CMK (cell line): ENCODE data around the gene LRRC8E.

Source experiments
- DNase-seq: peaks from one replicate; pipeline ENCODE4 v3.0.0-alpha.2; 2010; ENCODE audit warnings: low read depth

LRRC8E gene

DNA sequence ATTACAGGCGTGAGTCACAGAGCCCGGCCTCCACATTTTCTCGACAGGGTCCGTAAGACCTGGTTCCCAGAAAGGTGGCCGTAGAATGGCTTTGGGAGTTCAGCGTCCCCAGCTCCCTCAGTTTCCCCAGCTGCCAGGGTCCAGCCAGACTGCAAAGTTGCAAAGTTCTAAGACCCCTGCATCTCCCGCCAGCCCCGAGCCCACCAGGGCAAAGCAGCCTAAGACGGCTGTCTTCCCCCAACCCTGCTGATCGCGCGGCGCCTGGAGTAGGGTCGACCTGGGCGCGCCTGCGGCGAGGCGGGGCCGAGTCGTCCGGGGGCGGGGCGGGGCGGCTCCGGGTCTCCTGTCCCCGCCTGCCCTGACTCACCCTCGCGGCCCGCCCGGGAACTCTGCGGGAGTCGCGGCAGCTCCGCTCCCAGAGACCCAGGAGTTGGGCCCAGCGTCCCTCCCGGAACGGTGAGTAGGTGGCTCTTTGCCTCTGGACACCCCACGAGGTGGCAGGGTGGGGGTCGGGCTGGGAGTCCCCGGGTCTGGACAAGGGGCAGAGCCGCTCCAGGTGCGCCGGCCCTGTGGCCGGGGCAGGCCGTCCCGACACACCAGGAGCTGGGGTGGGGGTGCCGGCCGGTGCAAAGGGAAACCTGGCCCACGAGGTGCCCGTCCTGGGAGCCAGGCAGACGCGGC is at the start of gene LRRC8E:
TSS of gene LRRC8E (plus strand) at position 366 of the 681 bp plus-strand sequence. CDS start 7,094 bp downstream, outside the sequence.
- no peak for DNase-seq

DNA sequence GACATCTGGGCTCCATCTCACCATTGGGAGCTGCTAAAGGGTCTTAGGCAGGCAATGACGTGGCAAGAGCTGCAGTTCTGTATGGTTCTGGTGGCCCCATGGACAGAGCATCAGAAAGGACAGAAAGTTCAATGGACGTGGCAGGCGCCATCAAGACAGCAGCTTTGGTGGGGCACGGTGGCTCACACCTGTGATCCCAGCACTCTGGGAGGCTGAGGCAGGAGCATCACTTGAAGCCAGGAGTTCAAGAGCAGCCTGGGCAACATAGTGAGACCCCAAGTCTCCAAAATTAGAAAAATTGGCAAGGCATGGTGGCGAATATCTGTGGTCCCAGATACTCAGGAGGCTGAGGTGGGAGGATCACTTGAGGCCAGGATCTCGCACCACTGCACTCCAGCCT is 48.8 kb upstream of the LRRC8E start:
- DNase-seq = no peak

DNA sequence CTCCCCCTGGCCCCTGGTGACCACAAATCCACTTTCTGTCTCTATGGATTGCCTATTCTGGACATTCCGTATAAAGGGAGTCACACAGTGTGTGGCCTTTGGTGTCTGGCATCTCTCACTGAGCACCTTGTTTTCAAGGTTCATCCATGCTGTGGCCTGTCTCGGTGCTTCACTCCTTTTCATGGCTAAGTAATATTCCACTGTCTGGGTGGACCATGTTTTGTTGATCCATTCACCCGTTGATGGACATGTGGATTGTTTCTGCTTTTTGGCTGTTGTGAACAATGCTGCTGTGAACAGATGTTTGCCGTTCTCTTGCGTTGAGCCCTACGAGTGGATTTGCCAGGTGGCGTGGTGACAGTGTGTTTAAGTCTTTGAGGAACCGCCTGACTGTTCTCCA is 47.7 kb upstream of the LRRC8E start:
- no peak for DNase-seq

DNA sequence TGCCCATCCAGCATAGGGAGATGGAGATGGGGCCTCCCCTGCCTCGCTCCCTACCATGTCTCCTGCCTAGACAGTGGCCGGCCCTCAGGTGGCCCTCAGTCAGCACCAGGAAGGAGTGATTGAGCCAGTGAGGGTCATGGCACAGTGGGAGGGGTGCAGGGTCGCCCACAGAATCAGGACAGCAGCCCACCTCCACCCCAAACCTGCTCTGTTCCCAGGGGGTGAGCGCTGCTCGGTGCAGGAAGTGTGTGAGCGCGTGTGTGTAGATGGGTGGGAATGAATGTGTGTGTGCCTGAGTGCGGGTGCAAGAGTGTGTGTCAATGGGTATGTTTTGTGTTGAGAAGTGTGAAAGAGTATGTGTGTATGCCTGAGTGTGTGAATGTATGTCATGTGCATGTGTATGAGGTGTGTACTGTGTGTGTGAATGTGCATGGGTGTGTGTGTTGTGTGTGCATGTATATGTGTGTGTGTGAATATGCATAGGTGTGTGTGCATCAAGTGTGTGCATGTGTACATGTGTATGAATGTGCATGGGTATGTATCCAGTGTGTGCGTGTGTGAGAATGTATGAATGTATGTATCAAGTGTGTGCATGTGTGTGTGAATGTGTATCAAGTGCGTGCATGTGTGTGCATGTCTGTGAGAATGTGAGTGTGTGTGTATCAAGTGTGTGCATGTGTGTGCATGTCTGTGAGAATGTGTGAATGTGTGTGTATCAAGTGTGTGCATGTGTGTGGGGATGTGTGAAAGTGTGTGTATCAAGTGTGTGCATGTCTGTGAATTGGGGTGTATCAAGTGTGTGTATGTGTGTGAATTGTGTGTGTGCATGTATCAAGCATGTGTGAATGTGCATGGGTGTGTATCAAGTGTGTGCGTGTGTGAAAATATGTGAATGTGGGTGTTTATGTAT is 46.3 kb upstream of the LRRC8E start:
- DNase-seq = no peak

DNA sequence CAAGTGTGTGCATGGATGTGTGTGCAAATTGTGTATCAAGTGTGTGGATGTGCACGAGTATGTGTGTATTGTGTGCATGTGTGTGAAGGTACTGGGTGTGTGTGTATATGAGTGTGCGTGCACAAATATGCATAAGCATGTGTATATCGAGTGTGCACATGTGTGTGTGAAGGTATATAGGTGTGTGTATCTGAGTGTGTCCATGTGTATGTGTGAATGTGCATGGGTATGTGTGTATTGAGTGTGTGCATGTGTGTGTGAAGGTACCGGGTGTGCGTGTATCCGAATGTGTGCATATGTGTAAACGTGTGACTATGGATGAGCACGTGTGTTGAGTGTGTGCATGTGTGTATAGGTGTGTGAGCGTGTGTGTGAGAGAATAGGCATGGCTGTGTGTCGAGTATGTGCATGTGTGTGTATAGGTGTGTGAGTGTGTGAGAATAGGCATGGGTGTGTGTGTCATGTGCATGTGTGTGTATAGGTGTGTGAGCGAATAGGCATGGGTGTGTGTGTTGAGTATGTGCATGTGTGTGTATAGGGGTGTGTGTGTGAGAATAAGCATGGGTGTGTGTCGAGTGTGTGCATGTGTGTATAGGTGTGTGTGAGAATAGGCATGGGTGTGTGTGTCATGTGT is 45.5 kb upstream of the LRRC8E start:
- DNase-seq = no peak

DNA sequence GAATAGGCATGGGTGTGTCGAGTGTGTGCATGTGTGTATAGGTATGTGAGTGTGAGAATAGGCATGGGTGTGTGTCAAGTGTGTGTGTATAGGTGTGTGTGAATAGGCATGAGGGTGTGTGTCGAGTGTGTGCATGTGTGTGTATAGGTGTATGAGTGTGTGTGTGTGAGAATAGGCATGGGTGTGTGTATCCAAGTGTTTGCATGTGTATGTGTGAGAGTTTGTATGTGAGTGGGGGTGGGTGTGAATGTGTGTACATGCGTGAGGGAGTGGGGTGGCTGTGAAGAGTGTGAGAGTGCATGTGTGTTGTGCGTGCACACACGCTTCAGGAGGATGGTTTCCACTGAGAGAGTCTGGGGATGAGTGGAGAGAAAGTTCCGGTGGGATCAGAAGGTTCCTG is 44.8 kb upstream of the LRRC8E start:
- DNase-seq = no peak

DNA sequence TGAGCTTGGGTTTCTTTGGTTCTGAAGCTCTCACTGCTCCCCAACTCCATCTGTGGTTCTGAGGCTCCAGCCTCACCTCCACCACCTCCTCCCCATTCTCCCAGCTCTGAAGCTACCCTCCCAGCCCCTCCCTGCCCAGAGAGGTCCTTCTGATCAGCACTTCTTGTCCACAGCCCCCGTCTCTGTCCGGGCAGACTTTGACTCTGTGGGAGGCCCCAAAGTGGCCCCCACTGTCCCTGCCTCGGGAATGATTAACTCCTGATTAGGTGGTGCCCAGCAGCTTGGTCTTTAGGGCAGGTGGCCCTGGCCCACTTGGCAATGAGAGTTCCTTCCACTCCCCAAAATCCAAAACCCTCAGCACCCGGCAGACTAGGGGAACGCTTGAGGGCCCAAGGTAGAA is 43.9 kb upstream of the LRRC8E start:
- DNase-seq = no peak

DNA sequence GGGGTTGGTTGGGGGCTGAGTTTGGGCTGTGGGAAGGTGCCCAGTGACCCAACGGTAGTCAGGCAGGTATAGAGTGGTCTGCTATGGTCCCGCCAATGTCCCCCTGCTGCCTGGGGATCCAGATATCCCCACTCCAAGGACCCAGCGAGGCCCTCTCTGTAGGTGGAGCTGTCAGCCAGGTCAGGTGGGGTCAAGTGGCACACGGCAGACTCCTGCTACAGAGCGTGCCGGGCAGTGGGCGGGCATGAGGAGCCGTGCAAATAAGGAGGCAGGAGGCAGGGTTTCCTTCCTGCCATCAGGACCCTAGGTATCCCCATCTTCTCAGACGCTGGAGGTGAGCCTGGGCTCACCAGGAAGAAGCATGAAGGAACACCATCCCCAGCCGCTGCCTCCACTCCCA is 43.4 kb upstream of the LRRC8E start:
- DNase-seq = no peak

DNA sequence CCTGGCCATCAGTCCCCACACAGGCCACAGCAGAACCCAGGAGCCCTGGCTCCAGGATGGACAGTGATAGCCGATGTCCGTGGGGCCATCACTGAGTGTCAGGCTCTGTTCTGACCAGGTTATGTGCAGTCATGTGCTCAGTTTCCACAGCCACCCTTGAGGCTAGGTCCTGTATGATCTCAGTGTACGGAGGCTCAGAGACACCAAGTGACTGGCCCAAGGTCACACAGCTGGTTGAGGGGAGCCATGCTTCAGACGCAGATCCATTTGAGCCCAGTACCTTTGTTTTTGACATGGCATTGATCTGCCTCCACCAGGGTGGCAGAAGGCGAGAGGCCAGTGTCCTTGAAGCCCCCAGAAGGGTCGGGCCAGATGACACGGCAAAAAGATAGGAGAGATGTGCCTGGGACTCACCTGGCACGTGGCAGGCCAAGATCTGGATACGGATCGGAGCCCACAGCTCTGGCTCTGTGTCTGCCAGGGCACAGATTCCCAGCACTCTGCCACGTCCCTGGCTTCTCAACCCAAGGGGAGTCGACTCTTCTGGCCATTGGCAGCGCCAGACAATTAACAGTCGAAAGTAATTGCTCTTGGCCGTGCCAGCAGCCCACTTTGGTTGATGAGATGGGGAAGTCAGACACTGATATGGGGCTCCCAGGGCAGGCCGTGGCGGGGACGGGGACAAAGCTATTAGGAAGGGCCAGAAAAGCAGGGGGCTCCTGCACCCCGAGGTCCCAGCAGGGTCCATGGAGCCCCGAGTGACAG is 42.7 kb upstream of the LRRC8E start:
- DNase-seq = no peak

DNA sequence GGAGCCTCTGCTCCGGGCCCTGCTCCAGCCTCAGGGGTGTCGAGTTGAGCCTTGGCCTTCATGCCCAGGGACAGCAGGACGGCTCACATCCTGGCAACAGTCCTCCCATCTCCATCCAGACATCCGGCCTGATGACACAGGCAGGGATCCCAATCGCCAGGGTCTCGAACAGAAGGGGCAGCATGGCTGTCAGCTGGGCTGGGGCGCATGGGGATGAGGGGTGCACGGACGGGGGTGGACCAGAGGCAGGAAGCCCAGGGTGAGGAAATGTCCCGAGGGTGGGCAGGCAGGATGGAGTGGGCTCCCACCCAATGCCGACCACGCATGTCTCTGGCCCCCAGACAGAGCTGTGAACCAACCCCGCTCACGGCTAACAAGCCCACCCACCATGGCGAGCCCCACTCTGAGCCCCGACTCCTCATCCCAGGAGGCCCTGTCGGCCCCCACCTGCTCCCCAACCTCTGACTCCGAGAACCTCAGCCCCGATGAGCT is 42.1 kb upstream of the LRRC8E start:
- no peak for DNase-seq

DNA sequence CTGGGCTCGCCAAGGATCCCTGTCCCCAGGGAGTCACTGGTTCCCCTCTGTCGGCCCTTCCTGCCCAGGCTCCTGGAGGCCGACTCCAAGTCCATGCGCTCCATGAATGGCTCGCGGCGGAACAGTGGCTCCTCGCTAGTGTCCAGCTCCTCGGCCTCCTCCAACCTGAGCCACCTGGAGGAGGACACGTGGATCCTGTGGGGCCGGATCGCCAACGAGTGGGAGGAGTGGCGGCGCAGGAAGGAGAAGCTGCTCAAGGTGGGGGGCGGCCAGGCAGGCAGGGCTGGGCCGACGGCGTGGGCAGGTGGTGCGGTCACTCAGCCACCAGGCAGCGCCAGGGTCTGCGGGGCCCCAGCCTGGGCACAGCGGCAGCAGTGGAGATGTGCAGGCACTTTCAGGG is 40.6 kb upstream of the LRRC8E start:
- DNase-seq = no peak

DNA sequence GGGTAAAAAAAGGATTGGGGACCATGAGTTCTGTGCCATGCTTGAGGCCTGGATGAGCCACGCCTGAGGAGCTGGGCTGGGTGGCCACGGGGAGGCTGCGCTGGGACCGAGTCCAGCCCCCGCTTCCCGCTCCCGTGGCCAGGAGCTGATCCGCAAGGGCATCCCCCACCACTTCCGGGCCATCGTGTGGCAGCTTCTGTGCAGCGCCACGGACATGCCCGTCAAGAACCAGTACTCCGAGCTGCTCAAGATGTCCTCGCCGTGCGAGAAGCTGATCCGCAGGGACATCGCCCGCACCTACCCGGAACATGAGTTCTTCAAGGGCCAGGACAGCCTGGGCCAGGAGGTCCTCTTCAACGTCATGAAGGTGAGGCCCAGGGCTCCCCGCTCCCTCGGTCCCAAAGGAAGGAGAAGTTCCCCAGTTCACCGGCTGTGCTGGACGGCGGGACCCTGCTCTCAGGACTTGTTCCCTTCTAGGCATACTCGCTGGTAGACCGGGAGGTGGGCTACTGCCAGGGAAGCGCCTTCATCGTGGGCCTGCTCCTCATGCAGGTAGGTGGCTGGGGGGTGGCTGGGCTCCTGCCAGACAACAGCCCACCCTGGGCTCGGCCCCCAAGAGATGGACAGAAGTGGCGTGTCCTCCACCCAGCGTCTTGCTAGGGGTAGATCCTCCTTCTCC is 39.4 kb upstream of the LRRC8E start:
- no peak for DNase-seq

DNA sequence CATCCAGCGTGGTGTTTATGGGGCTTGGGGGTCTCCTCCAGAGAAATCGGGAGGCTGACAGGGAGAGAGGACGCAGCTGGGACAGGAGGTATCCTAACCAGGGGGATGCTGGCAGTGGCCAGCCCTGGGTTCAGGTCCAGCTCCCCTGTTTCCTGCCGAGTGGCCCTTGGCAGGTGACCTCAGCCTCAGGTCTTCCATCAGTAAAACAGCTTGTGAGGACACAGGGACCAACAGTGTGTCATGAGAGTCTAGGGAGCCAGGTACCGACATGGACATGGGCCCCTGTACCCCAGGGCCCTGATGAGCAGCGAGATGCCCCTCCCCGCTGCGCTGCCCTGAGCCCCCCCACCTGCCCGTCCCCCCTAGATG is 38.7 kb upstream of the LRRC8E start:
- DNase-seq = no peak

DNA sequence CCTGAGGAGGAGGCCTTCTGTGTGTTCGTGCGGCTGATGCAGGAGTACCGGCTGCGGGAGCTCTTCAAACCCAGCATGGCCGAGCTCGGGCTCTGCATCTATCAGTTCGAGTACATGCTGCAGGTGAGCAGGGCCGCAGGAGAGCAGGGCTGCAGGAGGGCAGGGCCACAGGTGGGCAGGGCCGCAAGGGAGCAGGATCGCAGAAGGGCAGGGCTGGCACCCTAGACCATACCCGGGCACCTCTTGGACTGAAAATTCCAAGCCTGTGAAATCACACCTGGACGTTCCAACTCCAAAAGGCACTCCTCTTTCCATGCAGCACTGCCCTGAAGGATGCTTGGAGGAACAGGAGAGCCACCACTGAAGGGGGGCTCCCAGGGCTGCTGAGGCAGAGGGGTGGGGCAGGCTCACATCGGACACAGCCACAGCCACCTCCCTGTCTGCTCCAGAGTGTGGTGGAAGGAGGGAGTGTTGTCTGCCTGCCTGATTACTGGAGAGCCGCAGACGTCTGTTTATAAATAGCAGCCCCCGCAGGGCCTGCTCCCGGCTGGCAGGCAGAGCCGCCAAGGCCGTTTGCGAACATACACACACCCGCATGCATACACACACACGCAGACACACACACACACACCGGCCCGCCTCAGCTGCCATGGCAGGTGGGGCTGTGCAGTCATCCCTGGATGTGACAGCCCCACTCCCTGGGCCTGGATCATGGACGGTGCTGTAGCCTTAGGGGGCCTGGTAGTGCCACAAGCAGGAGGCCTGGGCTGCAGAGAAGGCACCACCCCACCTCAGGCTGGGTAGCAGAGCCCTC is 38.1 kb upstream of the LRRC8E start:
- DNase-seq = no peak

DNA sequence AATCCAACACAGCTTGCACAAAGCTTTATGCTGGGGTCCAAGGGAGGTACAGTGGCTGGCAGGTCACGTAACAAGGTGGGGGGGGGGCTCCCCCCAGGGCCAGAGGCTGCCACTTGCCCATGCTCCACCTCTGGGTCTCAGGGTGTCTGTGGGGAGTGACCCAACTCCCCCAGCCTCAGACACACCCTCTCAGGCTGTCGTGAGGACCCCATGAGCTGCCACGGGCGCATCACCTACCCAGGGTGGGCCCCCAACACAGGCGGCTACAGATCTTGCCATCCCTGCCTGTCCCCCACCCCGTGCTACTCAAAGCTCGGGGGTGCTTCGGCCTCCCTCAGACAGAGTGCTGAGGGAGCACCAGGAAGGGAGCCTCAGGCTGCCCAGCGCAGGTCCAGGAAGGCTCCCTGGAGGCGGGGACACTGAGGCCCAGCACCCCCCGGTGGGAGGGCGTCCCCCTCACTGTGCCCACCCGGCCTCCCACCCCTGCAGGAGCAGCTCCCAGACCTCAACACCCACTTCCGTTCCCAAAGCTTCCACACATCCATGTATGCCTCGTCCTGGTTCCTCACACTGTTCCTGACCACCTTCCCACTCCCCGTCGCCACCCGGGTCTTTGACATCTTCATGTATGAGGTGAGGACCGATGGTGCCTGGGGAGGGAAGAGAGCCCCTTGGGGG is 37.2 kb upstream of the LRRC8E start:
- no peak for DNase-seq

DNA sequence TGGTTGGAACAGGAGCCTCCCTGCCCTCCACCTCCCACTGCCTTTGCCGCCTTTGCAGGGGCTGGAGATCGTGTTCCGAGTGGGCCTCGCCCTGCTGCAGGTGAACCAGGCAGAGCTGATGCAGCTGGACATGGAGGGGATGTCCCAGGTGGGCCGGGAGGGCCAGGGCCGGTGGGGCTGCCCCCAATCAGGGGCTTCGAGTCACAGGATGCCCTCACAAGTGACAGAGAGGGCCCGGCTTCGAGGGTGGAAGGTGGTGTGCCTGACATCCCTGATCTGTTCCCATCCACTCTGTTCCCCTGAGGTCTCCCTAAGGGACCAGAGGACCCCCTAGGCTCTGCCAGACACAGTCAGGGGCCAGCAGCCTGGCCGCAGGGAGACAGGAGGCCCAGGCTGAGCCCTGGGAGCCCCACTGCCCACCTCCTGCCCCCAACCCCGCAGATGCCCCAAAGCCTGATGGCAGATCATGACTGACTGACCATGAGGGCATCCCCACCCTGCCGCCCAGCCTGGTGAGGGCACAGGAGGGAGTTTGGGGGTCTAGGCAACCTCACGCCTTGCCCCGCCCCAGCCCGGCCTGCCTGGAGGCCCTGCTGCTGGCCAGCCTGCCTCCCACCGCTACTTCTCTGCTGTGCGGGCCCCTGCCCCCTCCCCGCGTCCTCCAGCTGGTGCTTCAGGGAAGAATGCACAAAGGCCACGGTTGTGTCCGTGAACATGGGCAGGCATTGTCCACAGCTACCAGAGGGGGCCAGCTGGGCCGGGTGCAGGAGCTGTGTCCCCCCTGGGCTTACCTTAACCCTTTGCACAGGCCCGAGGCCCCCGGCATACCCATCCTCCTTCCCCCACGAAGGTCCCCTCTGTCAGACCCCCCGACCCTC is 36.4 kb upstream of the LRRC8E start:
- no peak for DNase-seq

DNA sequence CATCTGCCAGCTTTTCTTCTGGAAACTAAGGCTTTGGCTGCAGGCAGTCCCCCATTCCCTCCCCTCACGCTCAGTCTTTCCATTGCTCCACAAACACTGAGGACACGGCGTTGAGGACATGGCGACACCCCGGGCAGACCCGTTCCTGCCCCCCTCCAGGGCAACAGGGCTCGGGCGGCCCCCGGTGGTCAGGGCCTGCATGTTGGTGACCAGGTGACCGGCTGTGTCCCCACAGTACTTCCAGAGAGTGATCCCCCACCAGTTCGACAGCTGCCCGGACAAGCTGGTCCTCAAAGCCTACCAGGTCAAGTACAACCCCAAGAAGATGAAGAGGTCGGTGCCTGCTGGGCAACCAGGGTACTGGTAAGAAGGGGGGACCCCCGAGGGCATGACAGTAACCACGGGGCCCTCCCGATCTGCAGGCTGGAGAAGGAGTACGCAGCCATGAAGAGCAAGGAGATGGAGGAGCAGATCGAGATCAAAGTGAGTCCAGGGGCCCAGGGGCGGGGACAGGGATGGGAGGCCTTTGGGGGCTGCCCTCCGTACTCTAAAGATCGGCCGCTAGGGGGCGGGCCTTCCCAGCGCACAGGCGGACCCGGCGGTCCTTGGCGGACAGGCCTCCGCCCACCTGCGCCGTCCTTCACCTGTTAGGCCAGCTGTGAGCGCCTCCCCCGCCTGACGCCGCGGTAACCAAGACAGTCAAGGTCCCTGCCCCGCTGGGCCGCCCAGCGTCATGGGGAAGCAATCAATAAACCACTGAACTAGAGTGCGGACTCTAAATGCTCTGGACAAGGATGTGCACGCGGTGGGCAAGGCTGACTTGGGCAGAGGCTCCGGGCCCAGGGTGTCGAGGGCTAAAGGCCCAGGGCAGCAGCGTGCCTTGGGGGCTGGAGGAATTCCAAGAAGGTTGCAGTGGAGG is 35.2 kb upstream of the LRRC8E start:
- no peak for DNase-seq

DNA sequence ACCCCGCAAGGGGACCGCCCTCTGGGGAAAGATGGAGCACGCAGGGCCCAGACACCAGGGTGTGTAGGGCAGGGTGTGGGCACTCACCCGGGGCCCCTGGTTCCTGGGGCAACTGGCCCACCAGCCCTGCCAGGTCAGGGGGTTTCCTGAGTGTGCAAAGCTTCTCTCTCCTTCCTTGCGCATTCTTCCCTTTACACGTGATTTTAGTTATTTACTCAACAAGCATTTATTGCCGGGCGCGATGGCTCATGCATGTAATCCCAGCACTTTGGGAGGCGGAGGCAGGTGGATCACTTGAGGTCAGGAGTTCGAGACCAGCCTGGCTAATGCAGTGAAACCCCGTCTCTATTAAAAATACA is 34.6 kb upstream of the LRRC8E start:
- DNase-seq = no peak
